MV-4-11 (cell line): Measurements from ENCODE around the gene SSC5D.

ENCODE experiments used
- DNase-seq: peaks from one replicate; lab custom pipeline; 2025; lab: John Stamatoyannopoulos, UW

SSC5D gene

GRCh38 chr19:55473225-55474012, 14.8 kb upstream of the SSC5D start:
- DNase-seq, result no peak

GRCh38 chr19:55474269-55475265, 13.7 kb upstream of the SSC5D start:
- DNase-seq, result no peak

- DNase-seq, result peak; percentile 98
Measured at GRCh38 chr19:55476100-55476775, 12.0 kb upstream of the SSC5D start, which contains the start of gene ZNF628. TSS of gene ZNF628 (plus strand) at chr19:55476617. CDS start at chr19:55479911, 3,294 bp downstream.

- no peak for DNase-seq
Measured at GRCh38 chr19:55477905-55478304, 10.3 kb upstream of the SSC5D start.

- DNase-seq, result no peak
Measured at GRCh38 chr19:55478364-55478763, 9.9 kb upstream of the SSC5D start.

GRCh38 chr19:55479045-55479444, 9.2 kb upstream of the SSC5D start:
- no peak for DNase-seq

- DNase-seq, result no peak
Measured at GRCh38 chr19:55479451-55480230, 8.6 kb upstream of the SSC5D start.

GRCh38 chr19:55481148-55481793, 7.0 kb upstream of the SSC5D start:
- no peak for DNase-seq

GRCh38 chr19:55481794-55482155, 6.5 kb upstream of the SSC5D start:
- DNase-seq, result no peak

GRCh38 chr19:55482156-55482961, 5.9 kb upstream of the SSC5D start:
- DNase-seq, result no peak

- DNase-seq, result no peak
Measured at GRCh38 chr19:55482967-55483705, 5.1 kb upstream of the SSC5D start.

GRCh38 chr19:55483706-55484592, 4.3 kb upstream of the SSC5D start:
- no peak for DNase-seq

- peak; percentile 65 for DNase-seq
Measured at GRCh38 chr19:55484593-55485438, 3.4 kb upstream of the SSC5D start, which contains the start of gene NAT14. TSS of gene NAT14 (plus strand) at chr19:55485188. CDS start at chr19:55485709, 521 bp downstream.

- DNase-seq, result no peak
Measured at GRCh38 chr19:55485439-55486011, 2.7 kb upstream of the SSC5D start.

- no peak for DNase-seq
Measured at GRCh38 chr19:55486043-55486970, 1.9 kb upstream of the SSC5D start.
